ENCODE results near the gene GNG8. TPM values are rescaled to one million over a fixed set of nuclear protein-coding genes. Genes with fewer than 3 reads are reported as not detected.

The GNG8 gene
- total RNA-seq, 6 experiments from 2014 or later = not detected

GRCh38 chr19:46668662-46669061, 32.7 kb upstream of the GNG8 start:
- DNase-seq = no peak
- TF ChIP-seq, protein P1, sequence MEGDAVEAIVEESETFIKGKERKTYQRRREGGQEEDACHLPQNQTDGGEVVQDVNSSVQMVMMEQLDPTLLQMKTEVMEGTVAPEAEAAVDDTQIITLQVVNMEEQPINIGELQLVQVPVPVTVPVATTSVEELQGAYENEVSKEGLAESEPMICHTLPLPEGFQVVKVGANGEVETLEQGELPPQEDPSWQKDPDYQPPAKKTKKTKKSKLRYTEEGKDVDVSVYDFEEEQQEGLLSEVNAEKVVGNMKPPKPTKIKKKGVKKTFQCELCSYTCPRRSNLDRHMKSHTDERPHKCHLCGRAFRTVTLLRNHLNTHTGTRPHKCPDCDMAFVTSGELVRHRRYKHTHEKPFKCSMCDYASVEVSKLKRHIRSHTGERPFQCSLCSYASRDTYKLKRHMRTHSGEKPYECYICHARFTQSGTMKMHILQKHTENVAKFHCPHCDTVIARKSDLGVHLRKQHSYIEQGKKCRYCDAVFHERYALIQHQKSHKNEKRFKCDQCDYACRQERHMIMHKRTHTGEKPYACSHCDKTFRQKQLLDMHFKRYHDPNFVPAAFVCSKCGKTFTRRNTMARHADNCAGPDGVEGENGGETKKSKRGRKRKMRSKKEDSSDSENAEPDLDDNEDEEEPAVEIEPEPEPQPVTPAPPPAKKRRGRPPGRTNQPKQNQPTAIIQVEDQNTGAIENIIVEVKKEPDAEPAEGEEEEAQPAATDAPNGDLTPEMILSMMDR (IDR thresholded peaks at IDR 0.05) = no peak
- H3K4me1 Mint-ChIP-seq (ENCODE audit: low read depth) = peaks cover 25% of the 10 kb centered on the region
- H3K27ac Mint-ChIP-seq = no peak overlapping the region
- H3K4me3 Mint-ChIP-seq = no peak overlapping the region
- no peaks in the 10 kb centered on the region; the same call in 1 of the 2 replicates for H3K27me3 Mint-ChIP-seq (ENCODE audit: insufficient read depth)
- H3K36me3 Mint-ChIP-seq (ENCODE audit: low read depth) = 0 out of 2 replicates have a peak, but pooled peaks cover 6% of the 10 kb centered on the region
- no peaks in the 10 kb centered on the region for H3K9me3 Mint-ChIP-seq

GRCh38 chr19:46665072-46665471, 29.1 kb upstream of the GNG8 start:
- H3K4me1 Mint-ChIP-seq (ENCODE audit: low read depth) = peaks cover 21% of the 10 kb centered on the region
- no peak for DNase-seq
- TF ChIP-seq, protein P1 (IDR thresholded peaks at IDR 0.05) = no peak
- no peak overlapping the region for H3K4me3 Mint-ChIP-seq
- no peaks in the 10 kb centered on the region for H3K36me3 Mint-ChIP-seq (ENCODE audit: low read depth)
- H3K27ac Mint-ChIP-seq = no peak overlapping the region
- no peaks in the 10 kb centered on the region; the same call in 1 of the 2 replicates for H3K27me3 Mint-ChIP-seq (ENCODE audit: insufficient read depth)
- no peaks in the 10 kb centered on the region for H3K9me3 Mint-ChIP-seq

- TF ChIP-seq, protein P1 (IDR thresholded peaks at IDR 0.05) = peak; percentile 88
- Mint-ChIP-seq H3K4me1 (ENCODE audit: low read depth) (peaks cover 30% of the 10 kb centered on the region), H3K9me3 (no peaks in the 10 kb centered on the region), H3K27me3 (ENCODE audit: insufficient read depth) (peaks cover 2% of the 10 kb centered on the region), H3K36me3 (ENCODE audit: low read depth) (peaks cover 1% of the 10 kb centered on the region; the same call in 1 of the 2 replicates), H3K4me3 (peak overlapping the region; percentile 88), H3K27ac (peak overlapping the region; percentile 83)
- peak; percentile 91 for DNase-seq
These were observed 26.0 kb upstream of the GNG8 start for GRCh38 chr19:46661735-46662592.

DNA sequence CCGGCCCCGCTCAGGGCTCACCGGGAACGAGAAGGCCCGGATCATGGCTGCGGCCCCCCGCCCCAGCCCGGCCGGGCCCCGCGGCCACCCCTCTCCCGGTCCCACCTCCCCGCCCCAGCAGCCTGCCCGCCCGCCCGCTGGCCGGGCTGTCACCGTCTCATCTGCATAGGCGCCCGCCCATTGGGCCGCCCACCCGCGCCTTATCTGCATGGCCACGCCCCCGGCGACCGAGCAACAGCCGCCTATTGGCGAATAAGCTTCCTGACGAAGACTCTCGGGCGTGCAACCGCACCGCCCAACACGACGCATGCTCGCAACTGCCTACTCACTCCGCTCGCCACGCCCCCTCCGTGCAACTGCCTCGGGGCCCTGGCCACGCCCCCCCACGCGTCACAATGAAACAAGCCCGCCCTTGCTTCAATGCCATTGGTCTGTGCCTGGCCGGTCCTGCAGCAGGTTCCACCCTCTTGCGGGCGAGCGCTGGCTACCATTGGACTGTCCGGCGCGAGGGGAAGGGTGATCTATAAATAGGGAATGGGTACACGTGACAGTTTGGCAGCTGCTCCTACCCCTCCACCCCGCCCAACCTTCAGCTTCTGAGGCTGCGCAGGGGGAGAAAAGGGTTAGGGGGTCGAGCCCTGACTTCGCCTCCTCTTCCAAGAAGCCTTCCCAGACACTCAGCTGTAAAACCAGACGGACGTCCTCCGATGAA, 25.2 kb upstream of the GNG8 start, which contains the start of gene DACT3:
Gene DACT3, minus strand, starts transcription at position 163 of the 712 bp plus-strand sequence. Its CDS starts 118 bp downstream, at position 45.
- Mint-ChIP-seq H3K27ac (peak within 1 kb of the TSS; percentile 83), H3K4me3 (peak within 1 kb of the TSS; percentile 93), H3K27me3 (ENCODE audit: insufficient read depth) (peaks cover 2% of the 10 kb centered on the region), H3K9me3 (no peaks in the 10 kb centered on the region), H3K36me3 (ENCODE audit: low read depth) (peaks cover 8% of the 10 kb centered on the region), H3K4me1 (ENCODE audit: low read depth) (peaks cover 30% of the 10 kb centered on the region)
- DNase-seq = peak; percentile 100
- TF ChIP-seq, protein P1 (IDR thresholded peaks at IDR 0.05) = no peak

DNA sequence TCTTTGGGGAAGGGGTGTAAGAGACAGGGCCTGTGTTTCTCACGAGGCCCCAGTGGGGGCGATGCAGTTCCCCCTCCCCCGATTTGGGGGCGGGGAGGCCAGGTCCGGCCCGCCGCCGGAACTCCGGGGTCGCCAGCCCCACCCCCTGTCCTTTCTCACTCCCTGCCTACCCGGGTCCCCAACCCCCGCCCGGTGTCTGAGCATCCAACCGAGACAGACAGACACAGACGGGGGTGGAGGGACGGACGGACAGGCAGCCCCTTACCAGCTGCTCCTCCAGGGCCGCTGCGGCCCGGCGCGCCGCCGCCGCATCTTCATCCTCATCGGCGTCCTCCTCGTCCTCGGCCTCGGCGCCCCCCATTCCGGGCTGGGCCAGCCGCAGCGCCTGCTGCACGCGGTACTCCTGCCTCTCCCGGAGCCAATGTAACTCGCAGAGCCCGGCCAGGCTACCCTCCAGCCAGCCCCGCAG, 24.6 kb upstream of the GNG8 start:
- H3K36me3 Mint-ChIP-seq (ENCODE audit: low read depth) = peaks cover 8% of the 10 kb centered on the region
- TF ChIP-seq, protein P1 (IDR thresholded peaks at IDR 0.05) = no peak; the same call in 1 of the 2 replicates
- DNase-seq = no peak
- 0 out of 2 replicates have a peak overlapping the region, but pooled peaks have one; percentile 77 for H3K27ac Mint-ChIP-seq
- H3K9me3 Mint-ChIP-seq = no peaks in the 10 kb centered on the region
- H3K27me3 Mint-ChIP-seq (ENCODE audit: insufficient read depth) = peaks cover 2% of the 10 kb centered on the region
- H3K4me1 Mint-ChIP-seq (ENCODE audit: low read depth) = peaks cover 30% of the 10 kb centered on the region
- peak overlapping the region; percentile 93 for H3K4me3 Mint-ChIP-seq
